NCI-H2196 (cell line): Measurements from ENCODE around the gene PIH1D1.
"Not testable (repeated sequence)": the region's sequence is repeated elsewhere in the genome, so short reads cannot be mapped to it uniquely, and the experiment has no call there.

ENCODE experiments used
- DNase-seq: peaks from one replicate; lab custom pipeline; 2025; ENCODE audit not compliant: unreplicated experiment; lab: John Stamatoyannopoulos, UW

PIH1D1 gene

GRCh38 chr19:49456326-49456725, 4.7 kb upstream of the PIH1D1 start:
- no peak for DNase-seq

GRCh38 chr19:49455773-49456172, 4.2 kb upstream of the PIH1D1 start:
- no peak for DNase-seq

DNA sequence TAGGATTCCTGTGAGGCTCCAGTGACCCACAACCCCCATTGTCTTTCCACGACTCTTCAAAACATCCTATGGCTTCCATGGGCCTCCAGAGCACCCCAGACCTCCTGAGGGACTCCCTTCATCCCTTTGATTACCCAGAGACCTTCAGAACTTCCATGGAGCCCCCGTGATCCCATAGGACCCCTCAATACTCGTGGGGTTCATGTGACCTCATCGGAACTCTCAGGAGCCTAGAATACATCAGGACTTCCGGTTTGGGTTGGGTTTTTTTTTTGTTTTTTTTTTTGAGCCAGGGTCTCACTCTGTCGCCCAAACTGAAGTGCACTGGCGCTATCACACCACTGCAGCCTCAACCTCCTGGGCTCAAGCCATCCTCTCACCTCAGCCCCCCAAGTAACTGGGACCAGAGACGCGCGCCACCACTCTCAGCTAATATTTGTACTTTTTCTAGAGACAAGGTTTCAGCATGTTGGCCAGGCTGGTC, 2.2 kb upstream of the PIH1D1 start:
- no peak for DNase-seq

DNA sequence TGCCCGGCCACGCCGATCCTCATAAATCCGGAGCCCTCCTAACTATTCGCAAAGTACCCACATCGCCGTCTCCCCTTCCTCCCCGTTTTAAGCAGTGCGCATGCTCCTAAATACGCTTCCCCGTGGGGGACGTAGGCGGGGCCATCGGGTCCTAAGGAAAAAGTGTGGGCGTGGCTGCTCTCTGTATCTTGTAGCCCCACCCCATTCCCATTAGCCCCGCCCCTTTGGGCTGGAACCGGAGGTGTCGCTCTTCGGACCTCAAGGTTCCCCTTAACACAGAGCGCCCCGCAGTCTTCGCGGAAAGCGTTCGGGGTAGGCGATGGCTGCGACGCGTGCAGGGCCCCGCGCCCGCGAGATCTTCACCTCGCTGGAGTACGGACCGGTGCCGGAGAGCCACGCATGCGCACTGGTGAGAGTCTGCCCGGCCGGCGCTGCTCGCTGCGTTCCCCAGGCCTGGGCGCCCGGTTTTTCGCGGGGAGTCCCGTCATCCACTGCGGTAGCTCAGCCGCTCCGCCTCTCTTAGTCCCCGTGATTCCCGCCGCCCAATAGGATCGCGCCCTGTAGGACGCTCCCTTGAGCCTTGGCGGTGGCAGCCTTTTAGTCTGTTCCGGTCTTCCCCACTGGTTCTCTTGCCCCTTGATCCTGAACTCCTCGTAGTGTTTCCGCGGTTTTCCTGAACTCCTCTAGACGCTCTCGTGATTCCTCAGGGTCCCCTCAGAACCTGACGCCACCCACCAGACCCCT, 1.6 kb upstream of the PIH1D1 start, which contains the start of gene ALDH16A1:
Gene ALDH16A1, plus strand, starts transcription at position 213 of the 744 bp plus-strand sequence. Its CDS starts 107 bp downstream, at position 320.
- DNase-seq = peak; percentile 98

DNA sequence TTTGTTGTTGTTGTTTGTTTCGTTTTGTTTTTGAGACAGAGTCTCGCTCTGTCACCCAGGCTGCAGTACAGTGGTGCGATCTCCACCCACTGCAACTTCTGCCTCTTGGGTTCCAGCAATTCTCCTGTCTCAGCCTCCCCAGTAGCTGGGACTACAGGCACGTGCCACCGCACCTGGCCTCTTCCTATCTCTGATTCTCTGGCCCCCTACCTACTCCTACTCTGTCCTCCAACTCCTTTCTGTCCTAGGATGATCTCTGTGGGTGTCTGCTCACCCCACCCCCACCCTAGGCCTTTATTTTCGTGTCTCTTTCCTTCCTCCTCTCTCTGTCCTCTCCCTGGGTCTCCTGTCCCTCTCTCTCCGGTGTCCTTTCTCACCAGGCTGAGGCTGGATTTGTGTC, 1.2 kb downstream of the PIH1D1 start:
- DNase-seq = no peak

DNA sequence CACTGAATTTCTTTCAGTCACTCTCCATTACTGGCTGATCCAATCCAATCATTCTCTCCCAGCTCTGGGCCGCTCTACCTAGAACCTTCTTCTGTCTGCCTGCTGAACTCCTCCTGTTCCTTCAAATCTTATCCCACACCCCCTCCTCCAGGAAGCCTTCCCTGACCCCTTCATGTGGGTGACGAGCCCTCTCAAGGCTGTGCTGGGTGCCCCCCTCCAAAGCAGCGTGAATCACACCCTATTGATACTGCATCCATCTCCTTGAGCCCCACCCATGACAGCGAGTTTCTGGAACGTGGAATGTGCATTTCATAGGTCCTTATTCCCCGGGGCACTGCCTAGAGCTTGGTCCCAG, 3.2 kb downstream of the PIH1D1 start:
- DNase-seq = no peak

DNA sequence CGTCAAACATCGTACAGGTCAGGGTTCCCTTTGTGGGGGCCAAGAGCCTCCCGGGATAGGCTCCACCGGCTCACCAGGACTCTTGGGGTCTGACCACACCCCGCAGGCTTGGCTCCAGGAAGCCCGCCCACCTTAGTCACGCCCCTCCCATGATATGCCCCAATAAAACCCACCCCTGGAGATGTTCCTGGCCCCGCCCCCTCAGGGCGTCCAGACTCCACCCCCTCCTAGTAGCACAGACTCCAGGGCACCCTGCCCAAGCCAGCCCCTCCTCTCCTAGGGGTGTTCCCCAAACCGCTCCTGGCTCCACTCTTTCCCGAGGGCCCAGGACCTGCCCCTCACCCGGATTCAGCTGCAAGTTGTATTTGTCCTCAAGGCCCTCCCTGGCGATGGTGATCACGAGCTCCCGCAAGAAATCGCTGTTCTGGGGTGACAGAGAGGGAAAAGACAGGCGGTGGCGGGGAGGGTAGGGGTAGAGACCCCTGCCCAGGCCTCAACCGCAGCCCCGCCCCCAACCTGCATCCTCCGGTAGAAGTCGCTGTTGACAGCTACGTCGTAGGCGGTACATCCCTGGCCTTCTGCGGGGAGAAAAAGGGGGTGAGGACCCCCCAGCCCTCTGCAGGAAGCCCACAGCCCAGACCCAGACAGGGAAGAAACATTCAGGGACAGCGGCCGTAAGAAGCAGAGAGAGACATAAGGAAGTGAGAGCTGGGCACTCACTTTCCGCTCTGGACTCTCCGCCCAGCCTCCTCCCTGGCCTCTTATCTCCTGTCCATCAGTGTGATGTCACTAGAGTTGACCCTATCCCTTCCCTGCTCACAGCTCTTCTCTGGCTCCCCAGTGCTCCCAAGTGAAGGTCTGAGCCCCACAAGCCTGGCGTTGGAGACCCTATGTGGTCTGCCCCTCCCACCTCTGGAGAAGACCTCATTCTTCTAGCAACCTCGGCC, 3.9 kb downstream of the PIH1D1 start:
- DNase-seq = peak; percentile 10

GRCh38 chr19:49445997-49446396, 5.6 kb downstream of the PIH1D1 start:
- no peak for DNase-seq

DNA sequence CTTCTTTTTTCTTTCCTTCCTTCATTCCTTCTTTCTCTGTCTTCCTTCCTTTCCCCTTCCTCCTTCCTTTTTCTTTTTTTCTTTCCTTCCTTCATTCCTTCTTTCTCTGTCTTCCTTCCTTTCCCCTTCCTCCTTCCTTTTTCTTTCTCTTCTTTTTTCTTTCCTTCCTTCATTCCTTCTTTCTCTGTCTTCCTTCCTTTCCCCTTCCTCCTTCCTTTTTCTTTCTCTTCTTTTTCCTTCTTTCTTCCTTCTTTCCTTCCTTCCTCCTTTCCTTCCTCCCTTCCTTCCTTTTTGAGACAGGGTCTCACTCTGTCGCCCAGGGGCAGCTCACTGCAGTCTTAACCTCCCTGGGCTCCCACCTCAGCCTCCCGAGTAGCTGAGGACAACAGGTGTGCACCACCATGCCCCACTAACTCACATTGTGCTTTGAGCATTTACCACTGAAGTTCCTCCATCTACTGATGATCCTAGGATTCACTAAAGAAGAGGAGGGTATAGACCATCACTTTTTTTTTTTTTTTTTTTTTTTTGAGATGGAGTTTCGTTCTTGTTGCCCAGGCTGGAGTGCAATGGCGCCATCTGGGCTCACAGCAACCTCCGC, 7.4 kb downstream of the PIH1D1 start:
- not testable (repeated sequence) for DNase-seq

DNA sequence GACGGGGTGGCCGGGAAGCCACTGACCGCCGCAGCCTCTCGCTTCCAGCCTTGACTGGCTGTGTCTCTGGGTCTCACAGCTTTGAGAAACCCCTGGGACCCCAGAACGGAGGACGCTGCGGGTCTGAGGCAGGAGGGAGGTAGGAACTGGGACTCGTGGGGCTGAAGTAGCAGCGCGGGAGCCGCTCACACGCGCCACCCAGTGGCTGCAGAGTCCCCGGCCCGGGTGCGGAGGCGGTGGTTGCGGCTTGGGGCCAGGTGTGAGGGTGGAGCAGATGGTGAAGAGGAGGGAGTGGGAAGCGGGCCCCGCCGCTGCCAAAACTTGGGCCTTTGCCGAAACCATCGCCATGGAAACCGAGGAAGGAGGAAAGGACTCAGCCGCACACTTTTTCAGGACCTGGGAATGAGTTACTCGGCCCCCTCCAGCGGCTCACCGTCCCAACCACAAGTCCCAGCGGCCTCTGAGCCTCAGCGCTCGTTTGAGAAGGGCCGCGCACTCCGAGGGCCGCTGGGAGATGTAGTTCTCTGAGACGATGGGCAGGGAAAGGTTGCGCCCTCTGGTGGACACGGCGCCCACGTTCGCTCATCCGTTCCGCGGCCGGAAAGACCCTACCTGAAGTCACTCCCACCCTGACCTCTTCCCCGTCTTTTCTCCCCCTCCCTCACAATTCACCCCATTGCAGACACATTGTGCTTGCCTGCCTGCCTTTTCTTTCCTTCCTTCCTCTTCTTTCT, 8.1 kb downstream of the PIH1D1 start:
- DNase-seq = peak; percentile 100

DNA sequence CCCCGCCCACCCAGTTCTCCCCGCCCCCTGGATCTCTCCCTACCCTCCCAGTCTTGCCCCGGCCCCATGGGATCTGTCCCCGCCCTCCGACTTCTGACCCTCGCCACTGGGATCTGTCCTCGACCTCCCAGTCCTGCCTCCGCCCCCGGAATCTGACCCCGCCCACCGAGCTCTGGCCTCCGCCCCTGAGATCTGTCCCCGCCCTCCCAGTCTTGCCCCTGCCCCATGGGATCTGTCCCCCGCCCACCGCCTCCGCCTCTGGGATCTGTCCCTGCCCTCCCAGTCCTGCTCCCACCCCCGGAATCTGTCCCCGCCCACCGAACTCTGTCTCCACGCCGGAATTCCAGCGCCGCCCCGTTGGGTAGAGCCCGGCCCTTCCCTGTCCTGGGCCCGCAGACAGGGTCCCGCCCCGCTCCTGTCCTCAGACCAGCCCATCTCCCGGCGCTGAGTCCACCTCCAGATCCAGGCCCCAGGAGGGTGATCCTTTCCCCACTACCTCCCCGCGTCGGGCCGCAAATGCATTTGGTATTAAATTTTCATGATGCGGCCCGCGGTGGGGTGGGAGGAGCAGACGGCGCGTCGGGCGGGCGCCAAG, 8.7 kb downstream of the PIH1D1 start:
- DNase-seq = peak; percentile 95

GRCh38 chr19:49442354-49442753, 9.3 kb downstream of the PIH1D1 start:
- DNase-seq = peak; percentile 52

GRCh38 chr19:49441960-49442350, 9.7 kb downstream of the PIH1D1 start:
- DNase-seq = no peak

- DNase-seq = peak; percentile 38
Observed at GRCh38 chr19:49441210-49441959, 10.2 kb downstream of the PIH1D1 start, which contains the start of gene SLC17A7. Gene SLC17A7 (minus strand): TSS chr19:49441527. CDS start chr19:49441379, 148 bp downstream.

DNA sequence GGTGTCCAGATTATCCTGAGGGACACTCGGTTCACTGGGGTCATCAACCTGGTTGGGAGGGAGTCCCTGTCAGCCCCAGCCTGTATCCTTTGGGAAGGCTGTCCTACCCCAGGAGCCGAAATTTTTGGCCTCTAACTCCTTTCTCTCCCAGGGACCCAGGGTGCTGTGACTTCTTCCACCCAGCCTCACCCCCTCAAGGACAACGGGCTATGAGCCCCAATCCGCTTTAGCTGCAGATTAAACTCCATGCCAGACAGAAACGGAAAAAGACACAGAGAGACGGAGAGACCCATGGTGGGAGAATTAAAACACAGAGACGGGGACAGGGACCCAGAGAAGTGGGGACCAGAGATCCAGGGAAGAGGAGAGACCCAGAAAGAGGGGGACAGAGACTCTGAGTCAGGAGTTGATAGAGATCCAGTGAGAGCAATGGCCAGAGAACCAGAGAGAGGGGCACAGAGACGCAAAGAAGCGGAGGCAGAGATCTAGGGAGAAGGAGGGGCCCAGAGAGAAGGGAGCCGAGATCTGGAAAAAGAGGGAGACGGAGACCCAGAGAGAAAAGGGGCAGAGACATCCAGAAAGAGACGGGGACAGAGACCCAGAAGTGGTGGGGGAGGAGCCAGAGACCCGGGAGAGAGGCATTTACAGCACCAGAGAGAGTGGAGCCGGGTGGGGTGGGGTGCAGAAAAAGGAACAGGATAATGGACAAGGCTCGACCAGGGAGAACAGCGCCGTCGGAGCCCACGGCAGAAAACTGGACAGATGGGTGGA, 11.0 kb downstream of the PIH1D1 start:
- DNase-seq = no peak

DNA sequence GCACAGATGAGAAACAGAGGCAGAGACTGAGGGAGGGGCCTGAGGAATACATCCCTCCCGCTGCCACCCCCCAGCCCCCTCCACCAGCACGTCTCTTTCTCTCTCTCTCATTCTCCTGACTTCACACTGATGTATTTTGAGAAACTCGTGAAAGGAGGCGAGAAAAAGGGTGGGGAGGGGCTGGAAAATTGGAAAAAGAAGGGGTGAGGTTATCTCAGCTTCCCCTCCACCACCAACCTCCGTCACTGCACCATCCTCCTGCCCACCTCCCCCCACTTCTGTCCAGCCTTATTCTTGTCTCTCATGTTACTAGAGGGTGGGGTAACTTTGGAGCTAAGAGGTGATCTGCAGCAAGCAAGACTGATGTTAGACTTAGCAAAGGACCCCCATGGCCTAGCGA, 11.8 kb downstream of the PIH1D1 start:
- DNase-seq = no peak

DNA sequence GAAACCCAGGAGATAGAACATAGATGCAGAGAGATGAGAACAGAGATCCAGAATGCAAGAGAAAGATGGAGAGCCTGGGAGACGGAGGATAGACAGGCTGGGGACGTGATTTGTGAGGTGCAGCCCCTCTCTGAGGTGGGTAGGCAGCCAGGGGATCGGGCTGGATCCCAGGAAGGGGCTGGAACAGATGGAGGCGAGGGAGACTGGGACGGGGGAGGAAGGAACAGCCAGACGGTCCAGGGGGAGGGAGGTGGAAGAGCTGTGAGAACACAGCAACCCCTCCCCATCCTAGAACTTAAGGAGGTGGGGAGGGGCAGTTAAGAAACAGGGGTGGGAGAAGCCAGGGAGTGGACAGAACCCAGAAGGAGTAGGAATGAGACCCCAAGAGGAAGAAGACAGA, 13.4 kb downstream of the PIH1D1 start:
- DNase-seq = no peak

DNA sequence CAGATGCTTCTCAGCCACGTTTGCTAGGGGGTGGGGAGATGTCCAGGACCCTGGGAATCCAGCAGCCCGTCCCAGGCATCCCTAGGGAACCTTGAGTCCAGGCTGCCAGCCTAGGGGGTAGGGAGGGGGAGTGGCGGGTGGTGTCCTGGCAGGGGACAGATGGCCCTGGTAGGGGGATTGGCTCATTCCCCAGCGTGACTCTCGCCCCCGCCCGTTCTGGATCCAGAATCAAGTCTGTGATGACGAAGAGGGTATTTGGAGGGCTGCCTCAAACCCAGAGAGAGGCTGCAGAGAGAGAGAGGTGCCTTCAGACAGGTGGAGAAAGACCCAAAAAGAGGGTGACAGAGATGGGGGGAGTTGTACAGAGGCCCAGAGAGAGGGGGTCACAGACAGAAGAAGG, 14.4 kb downstream of the PIH1D1 start:
- no peak for DNase-seq
